DMS114 treated with DMSO at 0.1 percent for 48 hours (cell line): ENCODE measurements around the gene TMEM250.

ENCODE experiments used
- DNase-seq: peaks from one replicate; lab custom pipeline; 2025; ENCODE audit not compliant: unreplicated experiment; lab: John Stamatoyannopoulos, UW

The TMEM250 gene

DNA sequence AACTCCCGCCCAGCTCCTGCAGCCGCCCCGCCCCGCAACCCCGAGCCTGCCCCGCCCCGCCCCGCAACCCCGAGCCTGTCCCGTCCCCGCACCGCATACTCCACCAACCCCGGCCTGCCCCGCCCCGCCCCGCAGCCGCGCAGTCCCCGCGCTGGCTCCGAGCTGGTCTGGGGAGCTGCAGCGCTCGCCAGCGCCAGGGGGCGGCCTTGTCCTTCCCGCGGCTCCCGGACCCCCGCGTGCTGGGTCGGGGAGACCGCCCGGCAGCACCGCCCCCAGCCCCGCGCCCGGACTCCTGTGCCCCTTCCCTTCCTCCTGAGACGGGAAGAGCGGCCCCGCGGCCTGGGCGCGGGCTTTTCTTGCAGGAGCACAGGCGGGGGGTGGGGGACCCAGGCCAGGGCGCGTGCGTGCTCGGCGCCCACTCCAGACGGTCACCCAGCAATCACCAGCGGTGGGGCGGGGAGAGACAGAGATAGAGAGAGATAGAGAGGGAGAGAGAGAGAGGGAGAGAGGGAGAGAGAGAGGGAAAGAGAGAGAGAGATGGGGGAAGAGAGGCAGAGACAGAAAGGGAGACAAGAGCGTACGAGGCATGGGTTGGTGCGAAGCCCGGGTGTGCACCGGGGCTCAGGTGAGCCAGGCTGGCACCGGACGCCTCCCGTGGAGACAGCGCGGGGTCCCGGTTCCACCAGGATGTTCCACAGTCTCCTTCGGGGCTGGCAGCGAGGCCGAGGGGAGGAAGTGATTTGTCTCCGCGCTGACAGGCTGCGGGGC, 14.7 kb upstream of the TMEM250 start:
- DNase-seq, result no peak

DNA sequence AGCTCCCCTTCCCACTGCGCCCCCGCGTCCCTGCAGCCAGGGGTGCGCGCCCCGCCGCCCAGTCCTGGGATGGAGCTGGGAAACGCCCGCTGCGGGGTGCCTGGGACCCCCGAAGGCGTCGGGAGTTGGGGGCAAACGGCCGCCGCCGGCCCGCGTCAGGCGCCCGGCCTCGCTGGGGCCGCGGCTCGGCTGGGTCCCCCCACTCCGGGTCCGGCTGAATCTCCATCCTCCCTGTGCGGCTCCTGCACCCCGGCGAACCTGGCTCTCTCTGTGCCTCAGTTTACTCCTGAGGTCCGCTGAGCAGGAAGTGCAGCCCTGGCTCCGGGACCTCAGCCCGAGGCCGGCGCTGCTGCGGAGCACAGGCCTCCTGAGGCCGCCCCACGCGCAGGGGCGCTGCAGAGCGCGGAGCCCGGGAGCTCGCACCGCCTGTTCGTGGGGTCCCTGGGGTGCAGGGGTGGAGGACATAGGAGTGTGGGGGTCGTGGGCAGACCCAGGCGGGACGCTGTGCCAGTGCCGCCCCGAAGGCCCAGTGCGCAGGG, 13.9 kb upstream of the TMEM250 start:
- DNase-seq, result no peak

DNA sequence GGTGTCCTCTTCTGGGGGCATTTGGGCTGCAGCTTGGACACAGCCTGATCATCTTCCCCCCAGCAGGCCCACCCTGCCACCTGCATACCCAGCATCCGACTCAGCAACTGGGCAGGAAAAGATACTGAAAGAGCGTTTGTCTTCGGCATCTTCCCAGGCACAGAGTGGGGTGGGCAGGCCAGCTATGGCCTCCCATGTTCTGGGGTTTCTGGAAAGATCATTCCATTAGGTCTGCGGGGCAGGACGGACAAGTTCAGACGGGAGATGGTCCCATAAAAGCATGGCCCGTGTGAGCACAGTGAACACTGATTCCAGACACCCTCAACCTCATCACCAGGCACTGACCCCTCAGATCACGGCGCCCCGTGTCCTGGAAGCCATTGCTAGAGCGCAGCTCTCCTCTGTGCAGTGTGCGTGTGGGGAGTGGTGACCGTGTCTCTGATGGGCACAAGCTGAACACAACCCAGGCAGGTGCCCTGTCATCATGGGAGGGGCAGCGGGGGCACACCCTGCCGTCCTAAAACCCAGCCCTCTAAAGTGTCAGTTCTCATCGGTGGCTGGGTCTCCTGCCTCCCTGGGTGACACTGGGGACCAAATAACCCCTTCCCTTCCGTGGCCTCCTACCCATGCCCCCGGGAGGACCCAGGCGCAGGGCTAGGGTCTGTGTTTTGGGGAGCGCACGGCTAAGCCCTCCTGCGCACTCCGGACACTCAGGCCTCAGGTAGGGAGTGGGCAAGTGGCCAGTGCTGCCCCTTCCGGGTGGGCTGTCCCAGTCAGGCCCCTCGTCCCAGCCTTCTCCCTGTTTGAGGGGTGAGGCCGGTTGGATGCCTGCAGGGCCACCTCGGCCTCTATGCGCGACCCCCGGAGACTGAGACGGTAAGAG, 13.2 kb upstream of the TMEM250 start:
- DNase-seq, result no peak

DNA sequence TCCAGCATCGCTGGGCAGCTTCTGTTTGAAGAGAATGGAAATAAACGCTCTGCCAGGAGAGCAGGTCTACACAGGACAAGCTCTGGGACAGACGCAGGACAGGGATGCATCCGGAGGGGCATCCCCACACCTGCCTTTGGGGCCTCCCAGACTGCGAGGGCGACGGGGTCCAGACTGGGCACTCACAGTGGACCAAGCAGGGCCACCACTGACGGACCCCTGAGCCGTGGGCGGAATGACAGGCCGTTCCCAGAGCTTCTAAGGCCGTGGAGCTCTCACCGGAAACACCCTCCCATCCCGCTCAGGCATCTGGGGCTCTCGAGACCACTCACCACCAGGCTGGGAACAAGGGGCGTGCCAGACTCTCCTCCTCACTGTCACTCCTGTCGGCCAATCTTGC, 10.5 kb upstream of the TMEM250 start:
- no peak for DNase-seq

DNA sequence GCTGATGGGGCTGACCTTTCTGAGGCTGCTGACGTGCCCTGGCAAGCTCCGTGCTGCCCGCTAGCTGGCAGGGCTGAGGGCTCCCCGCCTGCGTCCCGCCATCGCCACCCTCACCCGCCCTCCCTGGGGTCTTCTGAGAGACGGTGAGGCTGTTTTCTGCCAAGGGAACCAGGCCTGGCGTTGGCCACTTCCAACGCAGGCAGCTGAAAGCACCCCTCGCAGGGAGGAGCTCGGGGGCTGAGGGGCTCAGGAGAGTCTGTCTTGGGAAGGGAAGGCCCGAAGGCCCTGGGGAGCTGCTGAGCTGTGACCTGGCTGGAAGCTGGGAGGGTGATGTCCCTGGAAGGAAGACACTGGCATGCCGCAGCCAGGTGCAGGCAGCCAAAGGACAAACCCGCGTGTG, 9.8 kb upstream of the TMEM250 start:
- DNase-seq, result no peak

DNA sequence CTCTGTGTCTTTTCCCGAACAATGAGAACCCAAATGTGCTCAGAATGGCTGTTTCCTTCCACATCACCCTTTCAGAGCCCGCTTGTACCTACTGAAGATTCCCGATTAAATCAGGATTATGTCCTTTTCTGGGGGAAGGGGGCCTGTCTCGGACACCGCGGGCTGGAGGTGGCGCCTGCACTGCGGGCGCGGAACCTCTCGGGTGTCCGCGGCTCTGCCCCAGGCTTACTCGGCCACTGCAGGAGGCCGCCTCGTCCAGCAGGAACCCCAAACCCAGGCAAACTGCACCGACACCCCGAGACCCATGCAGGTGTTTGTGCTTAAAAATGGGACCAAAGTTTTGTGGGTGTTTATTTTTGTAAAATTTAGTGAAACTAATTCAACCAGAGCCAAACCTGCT, 8.6 kb upstream of the TMEM250 start:
- no peak for DNase-seq

DNA sequence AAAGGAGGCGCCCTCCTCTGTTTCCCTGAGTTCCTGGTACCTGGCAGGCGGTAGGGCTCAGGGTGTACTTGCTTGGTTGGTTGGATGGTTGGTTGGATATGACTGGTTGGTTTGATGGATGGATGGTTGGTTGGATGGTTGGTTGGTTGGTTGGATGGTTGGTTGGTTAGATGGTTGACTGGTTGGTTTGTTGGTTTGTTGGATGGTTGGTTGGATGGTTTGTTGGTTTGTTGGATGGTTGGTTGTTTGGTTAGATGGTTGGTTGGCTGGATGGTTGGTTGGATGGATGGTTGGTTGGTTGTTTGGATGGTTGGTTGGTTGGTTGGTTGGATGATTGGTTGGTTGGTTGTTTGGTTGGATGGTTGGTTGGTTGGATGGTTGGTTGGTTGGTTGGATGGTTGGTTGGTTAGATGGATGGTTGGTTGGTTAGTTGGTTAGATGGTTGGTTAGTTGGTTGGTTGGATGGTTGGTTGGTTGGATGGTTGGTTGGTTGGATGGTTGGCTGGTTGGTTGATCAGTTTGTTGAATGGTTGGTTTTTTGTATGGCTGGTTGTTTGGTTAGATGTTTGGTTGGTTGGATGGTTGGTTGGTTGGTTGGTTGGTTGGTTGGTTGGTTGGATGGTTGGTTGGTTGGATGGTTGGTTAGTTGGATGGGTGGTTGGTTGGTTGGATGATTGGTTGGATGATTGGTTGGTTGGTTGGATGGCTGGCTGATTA, 6.5 kb upstream of the TMEM250 start:
- no peak for DNase-seq

DNA sequence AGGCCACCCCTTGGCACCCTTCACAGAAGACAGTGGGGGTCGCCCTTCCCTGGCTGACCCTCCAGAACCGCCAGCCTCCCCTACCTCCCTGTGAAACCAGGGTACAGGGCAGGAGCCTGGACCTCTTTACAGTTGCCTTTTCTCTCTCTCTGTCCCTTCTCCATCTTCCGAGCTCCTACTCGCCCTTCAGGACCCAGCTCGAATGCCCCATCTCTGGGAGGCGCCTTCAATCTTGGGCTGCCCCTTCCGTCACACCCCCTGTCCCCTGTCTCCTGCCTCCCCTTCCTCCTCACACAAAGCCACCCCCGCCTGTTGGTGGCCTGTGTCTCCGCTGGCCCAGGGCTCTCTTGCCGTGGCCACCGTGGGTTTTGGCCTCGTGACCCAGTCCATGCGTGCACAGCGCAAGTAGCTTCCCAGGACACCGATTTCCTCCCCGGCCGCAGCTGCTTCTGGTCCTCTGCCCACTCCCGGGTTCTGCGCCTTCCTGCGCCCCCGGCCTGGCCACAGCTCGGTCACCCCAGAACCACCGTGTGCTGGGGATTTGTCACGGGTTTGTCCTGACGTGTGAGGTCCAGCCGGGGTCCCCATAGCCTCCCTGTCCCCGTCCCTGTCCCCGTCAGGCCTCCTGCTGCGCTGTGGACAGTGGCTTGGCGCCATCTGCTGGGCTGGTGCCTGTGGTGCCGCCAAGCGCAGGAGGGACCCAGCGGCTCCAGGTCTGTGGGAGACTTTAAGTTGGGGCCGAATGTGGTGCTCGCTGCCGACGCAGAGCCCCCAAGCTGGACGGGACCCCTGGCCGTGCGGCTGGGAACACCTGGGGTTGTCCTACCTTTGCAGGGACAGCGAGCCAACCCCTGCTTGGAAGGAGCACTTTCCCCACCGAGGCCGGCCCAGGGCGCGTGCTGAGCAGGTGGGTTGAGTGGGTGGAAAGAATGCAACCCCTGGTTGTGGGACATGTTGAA, 4.0 kb upstream of the TMEM250 start:
- DNase-seq, result peak; percentile 31

DNA sequence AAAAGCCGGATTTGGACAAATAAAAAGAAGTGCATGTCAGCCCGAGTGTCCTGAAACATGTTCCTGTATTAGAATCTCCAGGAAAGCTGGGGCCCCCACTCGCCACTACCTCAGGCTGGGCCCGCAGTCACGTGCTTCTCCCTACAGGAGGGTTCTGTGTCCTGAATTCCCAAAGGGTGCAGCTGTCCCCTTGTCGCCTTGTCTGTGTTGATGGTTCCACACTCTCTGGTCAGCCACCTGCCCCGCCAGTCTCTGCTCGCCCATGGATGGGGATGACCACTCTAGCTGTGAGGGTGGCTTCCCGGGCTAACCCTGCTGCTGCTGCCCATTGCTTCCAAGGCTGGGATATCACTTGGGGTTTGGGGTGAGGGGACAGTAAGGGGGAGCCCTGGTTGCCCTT, 3.1 kb upstream of the TMEM250 start:
- no peak for DNase-seq

DNA sequence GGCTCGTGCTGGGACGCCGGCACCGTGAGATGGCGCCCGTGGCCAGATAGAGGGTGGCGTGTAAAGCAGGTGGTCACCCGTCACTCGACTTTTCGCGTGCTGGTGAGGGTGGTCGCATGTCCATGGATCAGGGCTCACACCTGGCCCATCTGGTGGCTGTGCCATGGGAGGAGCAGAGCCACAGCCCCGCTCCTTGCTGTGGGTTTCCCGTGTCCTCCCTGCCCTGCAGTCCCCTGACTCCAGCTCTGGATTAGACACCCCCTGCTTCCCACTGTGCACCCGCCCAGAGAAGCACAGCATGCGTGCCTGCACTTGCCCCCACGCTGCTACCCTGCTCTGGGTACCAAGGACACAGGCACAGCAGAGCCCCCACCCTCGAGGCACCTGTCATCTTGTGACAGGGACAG, 1.8 kb upstream of the TMEM250 start:
- no peak for DNase-seq

DNA sequence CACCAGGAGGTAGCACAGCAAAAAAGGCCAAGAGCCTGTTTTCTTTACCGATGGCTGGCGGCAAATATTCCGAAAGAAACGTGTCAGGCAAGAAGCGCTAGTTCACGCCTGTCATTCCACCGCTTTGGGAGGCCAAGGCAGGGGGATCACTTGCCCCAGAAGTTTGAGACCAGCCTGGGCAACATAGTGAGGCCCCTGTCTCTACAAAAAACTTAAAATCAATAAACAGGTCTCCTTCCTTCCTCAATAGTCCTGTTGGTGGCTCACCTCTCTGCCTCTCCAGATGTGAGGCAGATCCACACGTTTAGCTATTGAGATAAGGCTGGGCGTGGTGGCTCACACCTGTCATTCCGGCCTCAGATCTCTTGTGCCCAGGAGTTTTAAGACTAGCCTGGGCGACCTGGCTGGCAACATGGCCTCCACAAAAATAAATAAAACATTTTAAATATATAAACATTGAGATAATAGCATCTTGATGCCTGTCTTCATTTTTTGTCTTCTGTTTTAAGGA, 1.3 kb upstream of the TMEM250 start:
- no peak for DNase-seq

DNA sequence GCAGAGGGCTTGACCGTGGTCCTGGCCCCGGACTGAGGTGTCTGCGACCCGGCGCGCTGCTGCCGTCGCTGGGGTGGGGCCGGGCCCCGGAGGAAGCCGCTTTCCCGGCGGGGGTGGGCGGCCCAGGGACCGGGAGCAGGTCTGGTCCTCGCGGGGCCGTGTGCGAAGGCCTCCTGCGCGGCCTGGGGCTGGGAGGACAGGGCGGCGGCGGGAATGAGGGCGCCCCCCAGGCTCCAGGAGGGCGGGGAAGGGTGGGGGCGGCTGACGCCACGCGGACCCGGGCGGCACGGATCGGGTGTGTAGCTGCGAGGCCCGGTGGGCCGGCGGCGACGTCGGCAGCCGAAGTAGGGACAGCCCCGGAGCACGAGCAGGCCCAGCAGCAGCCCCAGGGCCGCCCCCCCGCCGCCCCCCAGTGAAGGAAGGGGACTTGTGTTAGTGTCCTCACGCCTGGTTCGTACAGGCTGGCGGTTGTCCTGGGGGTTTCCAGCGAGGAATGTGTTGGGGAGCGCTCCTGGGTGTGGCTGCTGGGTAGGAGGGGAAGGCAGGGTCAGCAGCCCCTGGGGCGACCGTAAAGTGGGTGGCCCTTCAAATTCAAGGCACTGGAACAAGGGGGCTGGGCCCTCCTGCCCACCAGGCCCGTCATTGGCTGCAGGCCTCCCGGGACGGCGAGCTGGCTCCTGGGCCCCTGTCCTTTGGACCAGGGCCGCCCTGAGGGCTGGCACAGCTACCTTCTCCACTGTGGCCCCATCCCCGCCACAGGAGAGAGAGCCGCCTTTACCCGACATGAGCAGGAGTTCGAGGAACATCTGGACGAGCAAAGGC, 597 bp upstream of the TMEM250 start:
- DNase-seq, result no peak

DNA sequence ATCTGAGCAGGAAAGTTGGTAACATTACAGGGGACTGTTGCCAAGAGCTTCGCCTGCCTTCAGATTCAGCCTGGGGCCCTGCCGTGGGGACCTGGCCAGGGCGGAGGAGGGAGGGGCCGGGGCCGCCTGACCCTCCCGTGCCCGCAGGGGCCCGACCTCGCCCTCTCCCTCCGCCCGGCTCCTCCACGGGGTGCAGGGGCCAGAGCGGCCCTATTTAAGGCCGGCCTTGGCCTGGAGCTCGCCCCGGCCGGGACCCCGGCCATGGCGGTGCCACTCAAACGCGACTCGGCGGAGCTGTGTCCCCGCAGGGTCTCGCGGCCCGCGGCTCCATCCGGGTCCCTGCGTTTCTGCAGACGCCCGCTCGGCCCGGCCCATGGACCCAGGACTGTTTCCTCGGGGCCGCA, 757 bp downstream of the TMEM250 start:
- DNase-seq, result no peak

DNA sequence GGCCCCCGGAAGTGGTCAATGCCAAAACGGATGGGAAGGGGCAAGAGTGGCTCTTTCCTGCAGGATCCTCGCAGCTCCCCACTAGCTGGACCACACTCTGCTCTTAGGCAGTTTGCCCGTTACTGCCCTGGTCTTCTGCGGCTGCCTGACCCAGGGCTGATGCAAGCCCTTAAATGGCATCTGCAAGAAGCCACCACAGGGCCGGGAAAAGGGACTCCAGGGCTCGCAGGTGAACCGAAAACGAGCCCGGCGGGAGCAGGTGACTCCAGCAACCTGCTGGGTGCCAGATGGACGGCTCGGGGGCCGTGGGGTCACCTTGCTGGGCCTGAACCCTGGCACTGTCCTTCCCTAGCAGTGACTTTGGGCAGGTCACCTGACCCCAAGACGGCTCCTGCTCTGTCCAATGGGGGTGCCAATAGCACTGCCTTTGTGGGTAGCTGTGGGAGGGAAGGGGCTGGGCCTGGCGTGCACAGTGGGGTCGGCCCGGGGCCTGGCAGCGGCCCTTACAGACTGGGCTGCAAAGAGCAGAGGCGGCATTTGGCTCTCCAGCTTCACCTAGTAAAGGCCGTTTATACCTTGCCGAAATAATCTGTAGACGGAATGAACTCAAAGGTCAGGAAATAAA, 1.3 kb downstream of the TMEM250 start:
- no peak for DNase-seq

DNA sequence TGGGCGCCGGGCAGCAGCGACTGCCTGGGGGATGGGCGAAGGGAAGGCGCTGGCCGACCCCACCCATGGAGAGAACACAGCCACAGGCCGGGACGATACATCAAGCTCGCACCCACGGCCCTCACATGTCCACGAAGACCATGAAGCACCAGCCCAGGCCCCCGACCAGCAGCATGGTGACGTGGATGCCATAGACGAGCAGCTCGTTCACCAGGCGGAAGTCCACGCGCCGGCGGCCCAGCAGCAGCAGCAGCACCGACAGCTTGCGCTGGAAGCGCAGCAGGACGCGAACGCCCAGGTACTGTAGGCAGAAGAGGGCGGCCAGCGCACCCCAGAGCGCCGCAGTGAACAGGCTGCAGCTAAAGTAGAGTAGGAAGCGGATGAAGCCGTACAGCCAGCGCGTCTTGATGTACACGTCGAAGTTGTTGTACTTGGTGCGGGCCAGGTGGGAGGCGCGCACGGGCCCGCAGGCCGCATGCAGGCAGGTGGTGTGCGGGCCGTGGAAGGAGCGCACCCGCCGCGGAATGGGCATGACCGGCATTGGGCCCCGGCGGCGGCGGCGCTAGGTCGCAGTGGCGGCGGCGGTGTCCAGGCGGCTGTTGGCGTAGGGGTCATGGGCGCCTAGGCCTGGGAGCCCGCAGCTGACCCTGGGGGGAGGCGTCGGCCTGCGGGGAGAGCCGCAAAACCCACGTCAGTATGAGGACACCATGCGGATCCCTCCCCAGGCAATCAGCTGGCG, 2.1 kb downstream of the TMEM250 start:
- DNase-seq, result no peak

DNA sequence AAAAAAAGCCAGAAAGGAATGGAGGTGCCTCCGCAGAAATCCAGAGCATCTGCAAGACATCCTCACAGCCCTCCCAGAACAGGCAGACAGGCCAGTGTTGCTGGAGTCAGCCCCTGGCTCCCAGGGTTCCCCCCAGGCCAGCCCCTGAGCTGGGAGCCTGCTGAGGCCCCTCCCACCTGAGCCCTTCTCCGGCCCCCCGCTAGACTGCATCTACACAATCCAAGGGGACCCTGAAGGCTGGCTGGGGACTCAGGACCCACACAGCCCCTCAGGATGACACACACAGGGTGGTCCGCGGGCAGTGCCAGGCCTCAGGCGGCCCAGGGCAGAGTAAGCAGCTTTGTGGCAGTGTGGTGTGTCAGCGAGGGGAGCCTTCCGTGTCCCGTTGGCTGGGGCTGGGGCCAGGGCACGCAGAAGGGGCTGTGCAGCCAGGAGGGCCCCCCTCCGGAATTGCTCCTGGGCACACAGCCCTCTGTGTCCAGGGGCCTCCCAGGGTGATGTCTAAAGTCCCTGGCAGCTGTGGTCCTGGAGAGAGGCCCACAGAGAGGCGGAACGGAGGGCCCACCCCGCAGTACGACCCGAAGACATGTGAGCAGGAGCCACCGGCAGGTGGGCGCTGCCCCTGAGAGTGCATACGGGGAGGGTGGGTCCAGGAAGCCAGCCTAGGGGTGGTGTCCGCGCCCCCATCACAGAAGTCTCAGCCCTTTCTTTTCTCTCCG, 2.9 kb downstream of the TMEM250 start:
- DNase-seq, result no peak

DNA sequence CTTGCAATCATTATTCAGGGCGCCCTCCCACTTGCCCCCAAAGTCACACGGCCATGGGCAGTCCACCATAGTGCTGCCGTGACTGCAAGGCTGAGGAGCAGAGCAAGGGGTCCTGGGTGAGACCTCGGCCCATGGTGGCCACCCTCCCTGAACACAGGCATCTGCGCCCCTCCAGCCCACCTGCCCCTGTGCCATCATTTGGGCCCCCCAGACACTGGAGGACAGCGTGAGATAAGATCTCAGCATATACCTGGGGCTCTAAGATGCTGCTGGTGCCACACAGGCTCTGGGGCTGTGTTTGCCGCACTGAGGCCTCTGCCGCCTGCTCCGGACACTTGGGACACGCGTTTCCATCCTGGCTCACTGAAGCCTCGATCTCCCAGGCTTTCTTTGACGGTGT, 3.5 kb downstream of the TMEM250 start:
- no peak for DNase-seq
